PC-3 (cell line): ENCODE measurements around the gene TPK1.

Experiments used
- EZH2 ChIP-seq: fragments of 300-600 bp; sonication (generic); IDR thresholded peaks from one replicate; pipeline ENCODE4 v1.6.1; 2017; ENCODE audit warnings: antibody characterized with exemption, mild to moderate bottlenecking, low read length; ENCODE audit not compliant: unreplicated experiment
- TF ChIP-seq, protein P1 (sequence below): fragments of 300-600 bp; sonication (generic); conservative IDR thresholded peaks from 2 replicates; pipeline ENCODE4 v1.5.1; 2017; ENCODE audit warnings: antibody characterized with exemption, low read depth, mild to moderate bottlenecking, low read length

DNA sequence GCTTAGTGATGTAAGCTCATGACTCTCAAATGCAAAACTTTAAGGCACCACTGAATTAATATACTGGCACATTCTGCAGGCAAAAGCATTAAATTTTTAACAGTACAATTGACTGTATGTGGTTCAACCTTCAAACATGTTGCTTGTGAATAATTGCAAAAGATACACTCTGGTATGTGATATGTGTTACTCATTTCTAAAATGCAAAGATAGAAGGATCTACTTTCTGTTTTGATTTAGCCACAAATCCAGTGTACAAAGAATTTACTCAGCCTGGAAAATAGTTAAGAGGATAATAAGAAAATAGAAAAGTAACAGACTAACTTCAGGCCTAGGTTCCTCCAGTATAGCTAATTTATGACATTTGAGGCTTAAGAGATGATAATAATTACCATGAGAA, 365.8 kb downstream of the TPK1 start:
- TF ChIP-seq, protein P1, sequence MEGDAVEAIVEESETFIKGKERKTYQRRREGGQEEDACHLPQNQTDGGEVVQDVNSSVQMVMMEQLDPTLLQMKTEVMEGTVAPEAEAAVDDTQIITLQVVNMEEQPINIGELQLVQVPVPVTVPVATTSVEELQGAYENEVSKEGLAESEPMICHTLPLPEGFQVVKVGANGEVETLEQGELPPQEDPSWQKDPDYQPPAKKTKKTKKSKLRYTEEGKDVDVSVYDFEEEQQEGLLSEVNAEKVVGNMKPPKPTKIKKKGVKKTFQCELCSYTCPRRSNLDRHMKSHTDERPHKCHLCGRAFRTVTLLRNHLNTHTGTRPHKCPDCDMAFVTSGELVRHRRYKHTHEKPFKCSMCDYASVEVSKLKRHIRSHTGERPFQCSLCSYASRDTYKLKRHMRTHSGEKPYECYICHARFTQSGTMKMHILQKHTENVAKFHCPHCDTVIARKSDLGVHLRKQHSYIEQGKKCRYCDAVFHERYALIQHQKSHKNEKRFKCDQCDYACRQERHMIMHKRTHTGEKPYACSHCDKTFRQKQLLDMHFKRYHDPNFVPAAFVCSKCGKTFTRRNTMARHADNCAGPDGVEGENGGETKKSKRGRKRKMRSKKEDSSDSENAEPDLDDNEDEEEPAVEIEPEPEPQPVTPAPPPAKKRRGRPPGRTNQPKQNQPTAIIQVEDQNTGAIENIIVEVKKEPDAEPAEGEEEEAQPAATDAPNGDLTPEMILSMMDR: no peak
- TF ChIP-seq EZH2: no peak
